Ishikawa (cell line): ENCODE results near the gene NIPSNAP3A.

Source experiments
- EP300 ChIP-seq: IDR thresholded peaks from 2 replicates; pipeline ENCODE4 v1.6.1; 2012; ENCODE audit warnings: borderline replicate concordance
- MAX ChIP-seq: IDR thresholded peaks from 2 replicates; pipeline ENCODE4 v1.6.1; 2012

- no peak for TF ChIP-seq MAX
- TF ChIP-seq EP300 = no peak
These were observed 1.2 kb upstream of the NIPSNAP3A start for GRCh38 chr9:104746285-104746684.
